Heart left ventricle (tissue), 16 donors: ENCODE results near the gene FBXW4. TPM values are rescaled to one million over a fixed set of nuclear protein-coding genes. Genes with fewer than 3 reads are reported as not detected.

Experiments
- ATAC-seq, 4 donors: fragments of 200-7000 bp; cut with Tn5 transposase; one replicate each; pipeline ENCODE4 v1.9.1; 2020 to 2022; ENCODE audit warnings: moderate library complexity in 4 of 4, mild to moderate bottlenecking in 3 of 4, moderate number of reproducible peaks in 1 of 4
- DNase-seq, 5 donors: peaks; one replicate each; pipeline ENCODE4 v3.0.0-alpha.2; 2020
- H3K27ac ChIP-seq, 12 donors: fragments of 200-600 bp; sonication (generic) in 4 of 12; one replicate each; pipeline versions ENCODE4 v1.5.0 to v1.8.0; 2016 to 2022; ENCODE audit warnings: mild to moderate bottlenecking in 2 of 12
- H3K27me3 ChIP-seq, 9 donors: fragments of 200-600 bp; sonication (generic) in 2 of 9; one replicate each; pipeline versions ENCODE4 v1.5.1 to v1.8.0; 2016 to 2022; ENCODE audit warnings: mild to moderate bottlenecking in 3 of 9
- H3K36me3 ChIP-seq, 9 donors: fragments of 200-600 bp; sonication (generic) in 2 of 9; one replicate each; pipeline versions ENCODE4 v1.5.0 to v1.8.0; 2018 to 2022; ENCODE audit warnings: mild to moderate bottlenecking in 2 of 9
- H3K4me1 ChIP-seq, 12 donors: fragments of 200-600 bp; sonication (generic) in 4 of 12; one replicate each; pipeline versions ENCODE4 v1.5.0 to v1.8.0; 2016 to 2022; ENCODE audit warnings: mild to moderate bottlenecking in 3 of 12
- H3K4me3 ChIP-seq, 12 donors: fragments of 200-600 bp; sonication (generic) in 4 of 12; one replicate each; pipeline versions ENCODE4 v1.5.0 to v1.8.0; 2017 to 2022; ENCODE audit warnings: mild to moderate bottlenecking in 9 of 12, moderate library complexity in 4 of 12
- H3K9me3 ChIP-seq, 12 donors: fragments of 200-600 bp; sonication (generic) in 4 of 12; one replicate each; pipeline versions ENCODE4 v1.5.0 to v1.8.0; 2016 to 2022; ENCODE audit warnings: mild to moderate bottlenecking in 1 of 12
- POLR2A ChIP-seq, 2 donors: fragments of 450-650 bp; IDR thresholded peaks; one replicate each; pipeline ENCODE4 v1.6.1; 2017; ENCODE audit warnings: antibody characterized with exemption in 2 of 2, mild to moderate bottlenecking in 2 of 2, moderate library complexity in 2 of 2
- WGBS, 4 donors: extraction: QIAGEN DNeasy Blood & Tissue Kit in 2 of 4; methylation state at CpG; one replicate each; pipeline versions ENCODE4 v1.1.5 to v1.1.7; 2013 to 2018; 5-methylcytosine and 5-hydroxymethylcytosine counted together
- intact Hi-C, 10 donors: fragments of 100-400 bp; cut with DNase I; formaldehyde crosslinking; loops; one replicate each; pipeline versions ENCODE4 v1.11.1 to v1.14.2; 2022
- polyA plus RNA-seq, 2 donors: library from polyadenylated mRNA; stranded (reverse); fragments of 200-250 nt; gene quantifications; one replicate each; pipeline ENCODE4 v1.2.3, GENCODE V29; 2013
- total RNA-seq, 9 donors: library from RNA; depleted of rRNA in 2 of 9; stranded (reverse); fragments of >200 nt in 2 of 9; fragmentation: NEBNext Ultra II Directional in 3 of 9; extraction: Animal tissue kit (Norgen Biotek cat#: 25700) in 3 of 9; gene quantifications; one replicate each; pipeline versions ENCODE4 v1.1.0 to v1.2.4, GENCODE V29; 2016 to 2023
- TF ChIP-seq, protein P1 (sequence below), 12 donors: fragments of 200-600 bp; sonication (generic) in 4 of 12; IDR thresholded peaks; one replicate each; pipeline versions ENCODE4 v1.5.0 to v1.8.0; 2018 to 2022; ENCODE audit warnings: antibody characterized with exemption in 12 of 12, mild to moderate bottlenecking in 5 of 12
- donor health status: ischemic (EF 13 %, LVEDD 7.1; RV severe dilation, severe dysfunction).
- donor health status: healthy with polysubstance abuse.
- donor health status: DM: no; HTN: yes; CAD: no.
- donor health status: DM: no; HTN: no; CAD: no.
- donor health status: ischemic (EF 25% LVEDD 6.9; RV normal size, moderate dysfunction).
- donor health status: ischemic (EF 25% LVEDD 5.7; RV mildly dilated, moderate dysfunction).
- donor health status: healthy.
- donor health status: DM: yes; HTN: yes; CAD: no.
- donor health status: ischemic (EF 35%, LVEDD 5.7; RV mildly dilated, moderate dysfunction).
- donor health status: nonischemic (EF 11% LVEDD 7.7; RV severe dilation, severe dysfunction).
- donor health status: DM: yes; HTN: yes; CAD: no.
- donor health status: PGD.
- donor health status: ischemic (EF 29% LVEDD 5.4; RV normal size, mild dysfunction).
- donor health status: nonischemic (EF 23%, LVEDD 6.1; RV moderate dilation, normal function).

FBXW4 gene
- total and polyA plus RNA-seq, 11 donors, result 35.8 to 116 (median 80.9) TPM

DNA sequence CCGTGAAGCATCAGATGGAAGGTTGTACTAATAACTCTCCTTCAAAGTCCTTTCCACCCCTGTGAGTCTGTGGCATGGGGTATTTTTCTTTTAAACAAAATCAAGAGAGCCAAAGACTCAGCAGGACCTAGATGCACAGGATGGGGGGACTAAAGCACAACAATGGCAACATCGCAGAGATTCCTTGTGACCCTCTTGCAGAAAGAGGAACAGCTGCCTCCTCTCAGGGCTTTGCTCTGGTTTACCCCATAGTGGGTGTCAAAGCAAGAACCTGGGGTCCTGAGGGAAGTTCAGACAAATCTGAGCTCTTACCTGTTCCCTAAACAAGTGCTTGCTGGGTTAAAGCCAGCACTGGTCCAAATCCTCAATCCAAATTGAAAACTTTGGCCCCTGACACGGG, 41.7 kb upstream of the FBXW4 start:
- TF ChIP-seq POLR2A (IDR thresholded peaks at IDR 0.05), result no peak
- TF ChIP-seq, protein P1, sequence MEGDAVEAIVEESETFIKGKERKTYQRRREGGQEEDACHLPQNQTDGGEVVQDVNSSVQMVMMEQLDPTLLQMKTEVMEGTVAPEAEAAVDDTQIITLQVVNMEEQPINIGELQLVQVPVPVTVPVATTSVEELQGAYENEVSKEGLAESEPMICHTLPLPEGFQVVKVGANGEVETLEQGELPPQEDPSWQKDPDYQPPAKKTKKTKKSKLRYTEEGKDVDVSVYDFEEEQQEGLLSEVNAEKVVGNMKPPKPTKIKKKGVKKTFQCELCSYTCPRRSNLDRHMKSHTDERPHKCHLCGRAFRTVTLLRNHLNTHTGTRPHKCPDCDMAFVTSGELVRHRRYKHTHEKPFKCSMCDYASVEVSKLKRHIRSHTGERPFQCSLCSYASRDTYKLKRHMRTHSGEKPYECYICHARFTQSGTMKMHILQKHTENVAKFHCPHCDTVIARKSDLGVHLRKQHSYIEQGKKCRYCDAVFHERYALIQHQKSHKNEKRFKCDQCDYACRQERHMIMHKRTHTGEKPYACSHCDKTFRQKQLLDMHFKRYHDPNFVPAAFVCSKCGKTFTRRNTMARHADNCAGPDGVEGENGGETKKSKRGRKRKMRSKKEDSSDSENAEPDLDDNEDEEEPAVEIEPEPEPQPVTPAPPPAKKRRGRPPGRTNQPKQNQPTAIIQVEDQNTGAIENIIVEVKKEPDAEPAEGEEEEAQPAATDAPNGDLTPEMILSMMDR (IDR thresholded peaks at IDR 0.05), result no peak
- H3K4me3 ChIP-seq, result no peak overlapping the region
- peaks cover 0 to 35% (median 10%) of the 10 kb centered on the region in 9 donors for H3K27me3 ChIP-seq
- WGBS, 4 donors, result 73 to 85% (median 77%) methylated on average over 3 of the region's 3 CpGs
- no peak for DNase-seq
- no peaks in the 10 kb centered on the region for H3K9me3 ChIP-seq
- ATAC-seq, result no peak
- H3K27ac ChIP-seq, result no peak overlapping the region
- intact Hi-C loops, result no loop called here
- H3K36me3 ChIP-seq, result no peaks in the 10 kb centered on the region
- H3K4me1 ChIP-seq, result no peaks in the 10 kb centered on the region

DNA sequence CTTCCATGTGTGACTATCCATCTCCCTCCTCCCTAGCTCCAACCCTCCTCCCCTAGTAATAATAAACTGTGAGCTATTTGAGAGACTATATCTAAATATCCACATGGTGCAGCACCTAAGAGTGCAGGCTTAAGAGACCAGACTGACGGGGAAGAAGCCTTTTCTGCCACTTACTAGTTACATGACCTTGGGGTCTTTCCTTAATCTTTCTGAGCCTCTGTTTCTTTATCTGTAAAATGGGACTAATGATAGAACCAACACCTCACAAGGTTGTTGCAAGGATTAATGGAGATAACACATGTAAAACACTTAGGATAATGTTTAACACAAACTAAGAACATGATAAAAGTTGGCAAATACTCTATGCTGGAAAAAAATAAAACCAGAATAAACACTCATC, 37.1 kb upstream of the FBXW4 start:
- Histone ChIP-seq H3K36me3 (no peaks in the 10 kb centered on the region), H3K27me3 (peaks cover 0 to 5% (median 0%) of the 10 kb centered on the region in 9 donors), H3K9me3 (no peaks in the 10 kb centered on the region), H3K4me1 (no peaks in the 10 kb centered on the region), H3K4me3 (no peak overlapping the region), H3K27ac (no peak overlapping the region)
- DNase-seq, result no peak
- no peak for ATAC-seq
- intact Hi-C loops, result no loop called here
- no peak for TF ChIP-seq POLR2A (IDR thresholded peaks at IDR 0.05)
- TF ChIP-seq, protein P1 (IDR thresholded peaks at IDR 0.05), result no peak
- WGBS, 4 donors, result 50 to 57% (median 56%) methylated on average over 1 of the region's 1 CpG

DNA sequence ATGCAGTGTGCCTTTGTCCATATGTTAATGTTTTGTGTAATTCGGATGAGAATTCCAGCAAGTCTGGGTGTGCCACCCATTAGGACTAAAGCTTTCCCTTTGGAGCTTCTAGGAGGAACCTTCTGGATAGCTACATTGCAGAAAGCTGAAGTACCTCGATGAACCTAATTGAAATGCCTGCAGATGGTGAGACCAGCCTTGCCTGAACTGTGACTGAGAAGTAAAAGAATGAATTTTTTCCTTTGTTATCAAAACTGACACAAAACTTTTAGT, 31.1 kb upstream of the FBXW4 start:
- no peak for TF ChIP-seq POLR2A (IDR thresholded peaks at IDR 0.05)
- TF ChIP-seq, protein P1 (IDR thresholded peaks at IDR 0.05), result no peak
- H3K4me1 ChIP-seq, result no peaks in the 10 kb centered on the region
- H3K36me3 ChIP-seq, result no peaks in the 10 kb centered on the region
- intact Hi-C loops, result no loop called here
- H3K9me3 ChIP-seq, result no peaks in the 10 kb centered on the region
- H3K27ac ChIP-seq, result no peak overlapping the region
- WGBS, 4 donors, result 75 to 89% (median 85%) methylated on average over 2 of the region's 2 CpGs
- no peak overlapping the region for H3K4me3 ChIP-seq
- H3K27me3 ChIP-seq, result peaks cover 0 to 10% (median 0%) of the 10 kb centered on the region in 9 donors
- no peak for DNase-seq
- ATAC-seq, result no peak

DNA sequence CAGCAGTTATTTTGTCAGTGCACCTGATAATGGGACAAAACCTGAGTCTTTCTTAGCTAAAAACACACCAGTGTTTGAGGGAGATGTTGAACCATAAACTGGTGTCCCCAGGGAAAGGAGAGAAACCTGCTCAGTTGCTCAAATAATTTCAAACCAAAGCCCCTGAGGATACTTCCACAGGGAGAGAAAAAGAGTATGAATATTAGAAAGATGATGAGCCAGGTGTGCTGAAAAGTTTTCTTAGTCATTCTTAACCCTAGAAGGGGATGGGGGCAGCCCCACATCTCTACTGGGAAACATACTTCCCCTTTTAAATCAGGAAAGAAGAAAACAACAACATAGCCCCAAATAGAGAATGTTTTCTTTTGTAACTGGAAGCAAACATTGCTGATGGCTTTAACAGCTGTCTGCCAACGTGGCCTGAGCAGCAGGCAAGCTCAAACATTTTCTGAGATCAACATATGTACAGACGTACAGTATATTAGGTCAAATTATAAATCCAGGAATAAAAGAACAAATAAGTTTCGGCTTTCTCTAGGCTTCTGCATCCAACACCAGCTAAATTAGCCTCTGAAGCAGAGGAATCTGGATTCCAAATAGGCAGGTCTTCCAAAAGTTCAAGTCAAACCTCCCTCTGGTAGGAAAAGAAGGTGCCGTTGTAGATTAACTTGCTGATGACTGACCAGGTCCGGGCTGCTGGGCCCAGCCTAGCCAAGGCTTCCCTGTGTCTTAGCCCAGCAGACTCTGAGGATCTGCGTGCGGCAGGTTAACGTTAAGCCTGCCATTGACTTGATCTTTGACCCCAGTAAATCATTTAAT, 30.5 kb upstream of the FBXW4 start:
- intact Hi-C loops, result no loop called here
- ATAC-seq (no peak), DNase-seq (no peak)
- Histone ChIP-seq H3K9me3 (no peaks in the 10 kb centered on the region), H3K27me3 (peaks cover 0 to 11% (median 0%) of the 10 kb centered on the region in 9 donors), H3K27ac (no peak overlapping the region), H3K36me3 (no peaks in the 10 kb centered on the region), H3K4me3 (no peak overlapping the region), H3K4me1 (no peaks in the 10 kb centered on the region)
- WGBS, 4 donors, result 67 to 82% (median 77%) methylated on average over 8 of the region's 8 CpGs
- TF ChIP-seq, protein P1 (IDR thresholded peaks at IDR 0.05), result no peak
- TF ChIP-seq POLR2A (IDR thresholded peaks at IDR 0.05), result no peak
